Panc1 (cell line): ENCODE data around the gene GSDMA. TPM values are rescaled to one million over a fixed set of nuclear protein-coding genes. Genes with fewer than 3 reads are reported as not detected.

ENCODE experiments used
- ATAC-seq: fragments of 200-7000 bp; cut with Tn5 transposase; 2 replicates; pipeline ENCODE4 v1.9.1; 2020; ENCODE audit warnings: mild to moderate bottlenecking, moderate library complexity
- BruUV-seq: library from RNA; stranded (reverse); fragments of 400-500 nt; replicated peaks from 2 replicates; lab custom pipeline; 2021; lab: Mats Ljungman, UMichigan
- CTCF ChIA-PET: fragments of 300-600 bp; sonication (Branson Sonifier 250); formaldehyde crosslinking; loops from one replicate; lab custom pipeline; 2022; ENCODE audit warnings: antibody characterized with exemption; lab: Charles Lee
- POLR2A ChIA-PET: fragments of 300-600 bp; sonication (Branson Sonifier 250); formaldehyde crosslinking; loops from one replicate; lab custom pipeline; 2022; ENCODE audit warnings: antibody characterized with exemption; lab: Charles Lee
- DNase-seq: peaks from one replicate; pipeline ENCODE4 v3.0.0-alpha.2; 2010; ENCODE audit warnings: low read depth, low spot score
- H3K27ac ChIP-seq: 2 replicates; pipeline ENCODE4 v1.5.1; 2011; ENCODE audit warnings: mild to moderate bottlenecking, low read length, inconsistent platforms
- H3K27me3 ChIP-seq: fragments of 200-500 bp; sonication (Bioruptor generic); 2 replicates; pipeline ENCODE4 v1.6.0; 2014; ENCODE audit warnings: low read length, inconsistent platforms; ENCODE audit not compliant: control insufficient read depth, insufficient read depth
- H3K36me3 ChIP-seq: fragments of 200-500 bp; sonication (Bioruptor generic); 2 replicates; pipeline ENCODE4 v1.5.1; 2014; ENCODE audit warnings: inconsistent platforms, mild to moderate bottlenecking, low read length, moderate library complexity; ENCODE audit not compliant: control insufficient read depth, insufficient read depth
- H3K4me1 ChIP-seq: 2 replicates; pipeline ENCODE4 v1.5.1; 2011; ENCODE audit warnings: inconsistent platforms, mild to moderate bottlenecking, low read length, moderate library complexity; ENCODE audit not compliant: control insufficient read depth, insufficient read depth
- H3K4me3 ChIP-seq, 2 experiments: 2 replicates each; pipeline ENCODE4 v1.5.1; 2011 to 2012; ENCODE audit warnings: low read depth in 2 of 2, low read length in 2 of 2, mild to moderate bottlenecking in 2 of 2, inconsistent platforms in 1 of 2, moderate library complexity in 1 of 2
- H3K9me3 ChIP-seq: fragments of 200-500 bp; sonication (Bioruptor generic); 2 replicates; pipeline ENCODE4 v1.5.1; 2014; ENCODE audit warnings: low read depth, mild to moderate bottlenecking, inconsistent platforms, low read length, moderate library complexity; ENCODE audit not compliant: control insufficient read depth, insufficient read depth
- CTCF ChIP-seq: fragments of 450-650 bp; IDR thresholded peaks from 2 replicates; pipeline ENCODE4 v1.5.1; 2017; ENCODE audit warnings: mild to moderate bottlenecking
- POLR2AphosphoS5 ChIP-seq: IDR thresholded peaks from 2 replicates; pipeline ENCODE4 v1.6.1; 2012; ENCODE audit warnings: mild to moderate bottlenecking, low read depth, low read length, moderate library complexity
- REST ChIP-seq, 2 experiments: IDR thresholded peaks; 2 replicates each; pipeline ENCODE4 v1.6.1; 2011 to 2012; ENCODE audit warnings: low read depth in 2 of 2, control low read depth in 1 of 2, low read length in 1 of 2, mild to moderate bottlenecking in 1 of 2, moderate library complexity in 1 of 2; ENCODE audit not compliant: insufficient read depth in 1 of 2
- SIN3A ChIP-seq: IDR thresholded peaks from 2 replicates; pipeline ENCODE4 v1.6.1; 2012; ENCODE audit warnings: low read depth, mild to moderate bottlenecking, low read length, moderate library complexity, borderline replicate concordance; ENCODE audit not compliant: insufficient read depth
- TCF7L2 ChIP-seq: IDR thresholded peaks from 2 replicates; pipeline ENCODE4 v1.6.1; 2011; ENCODE audit warnings: mild to moderate bottlenecking, low read depth, low read length, inconsistent platforms
- in situ Hi-C: cut with HindIII; loops from 2 replicates; pipeline ENCODE4 v1.10.0; 2016; ENCODE audit warnings: low sequenced_read_pairs, low pct_unique_long_range_greater_than_20kb
- intact Hi-C: fragments of 100-400 bp; cut with micrococcal nuclease; formaldehyde crosslinking; loops from one replicate; pipeline ENCODE4 v1.10.0; 2022; ENCODE audit not compliant: unreplicated experiment
- total RNA-seq: library from RNA; stranded (reverse); gene quantifications from one replicate; pipeline ENCODE4 v1.2.1, GENCODE V29; 2021; ENCODE audit not compliant: unreplicated experiment

The GSDMA gene
- total RNA-seq, 1 experiment from 2014 or later = not detected

GRCh38 chr17:39950871-39951348 lies 11.9 kb upstream of the GSDMA start:
- H3K27me3 ChIP-seq = no peaks in the 10 kb centered on the region
- ChIA-PET POLR2A (no interaction called here), CTCF (interaction anchor here (0.6 kb wide), 1 partner anchor 488 kb away, joined by 3 read pairs; no protein-coding TSS in a partner anchor)
- TF ChIP-seq POLR2AphosphoS5 (no peak), REST (IDR thresholded peaks at IDR 0.05; ENCODE audit: insufficient read depth in 1 of 2, low read depth in 2 of 2, low read length in 1 of 2) (no peak), SIN3A (no peak), TCF7L2 (no peak), CTCF (no peak)
- in situ Hi-C loops (no loop called here), intact Hi-C loops (no loop called here)
- no peaks in the 10 kb centered on the region for H3K36me3 ChIP-seq
- no peaks in the 10 kb centered on the region; the same call in 1 of the 2 replicates for H3K4me1 ChIP-seq
- ATAC-seq (no peak), DNase-seq (no peak)
- H3K9me3 ChIP-seq = no peaks in the 10 kb centered on the region
- no peak overlapping the region for H3K27ac ChIP-seq
- no peak overlapping the region for H3K4me3 ChIP-seq
- no TSS peak for BruUV-seq

GRCh38 chr17:39951924-39952679 lies 10.7 kb upstream of the GSDMA start:
- H3K36me3 ChIP-seq = no peaks in the 10 kb centered on the region
- peak overlapping the region; percentile 49; the same call in 1 of the 2 replicates for H3K27ac ChIP-seq
- peak; percentile 31; the same call in 1 of the 2 replicates for ATAC-seq
- H3K9me3 ChIP-seq = no peaks in the 10 kb centered on the region
- no peaks in the 10 kb centered on the region; the same call in 1 of the 2 replicates for H3K4me1 ChIP-seq
- H3K4me3 ChIP-seq = peak overlapping the region; percentile 43 to 62
- ChIA-PET CTCF (interaction anchor here (0.6 kb wide), 1 partner anchor 29 kb away, joined by 3 read pairs; the partner anchor contains the start of gene PSMD3), POLR2A (no interaction called here)
- intact Hi-C loops = no loop called here
- in situ Hi-C loops = no loop called here
- H3K27me3 ChIP-seq = no peaks in the 10 kb centered on the region
- no TSS peak for BruUV-seq
- TF ChIP-seq CTCF = no peak
- no peak for TF ChIP-seq SIN3A
- no peak for TF ChIP-seq REST (IDR thresholded peaks at IDR 0.05; ENCODE audit: insufficient read depth in 1 of 2, low read depth in 2 of 2, low read length in 1 of 2)
- no peak for TF ChIP-seq TCF7L2
- no peak for TF ChIP-seq POLR2AphosphoS5
- no peak for DNase-seq
